ENCODE results near the gene SNAP47.
A peak's percentile ranks its signal among the peaks of the same experiment; 100 is the strongest.
"Not testable (repeated sequence)": the region's sequence is repeated elsewhere in the genome, so short reads cannot be mapped to it uniquely, and the experiment has no call there.

SNAP47 gene, protein sequence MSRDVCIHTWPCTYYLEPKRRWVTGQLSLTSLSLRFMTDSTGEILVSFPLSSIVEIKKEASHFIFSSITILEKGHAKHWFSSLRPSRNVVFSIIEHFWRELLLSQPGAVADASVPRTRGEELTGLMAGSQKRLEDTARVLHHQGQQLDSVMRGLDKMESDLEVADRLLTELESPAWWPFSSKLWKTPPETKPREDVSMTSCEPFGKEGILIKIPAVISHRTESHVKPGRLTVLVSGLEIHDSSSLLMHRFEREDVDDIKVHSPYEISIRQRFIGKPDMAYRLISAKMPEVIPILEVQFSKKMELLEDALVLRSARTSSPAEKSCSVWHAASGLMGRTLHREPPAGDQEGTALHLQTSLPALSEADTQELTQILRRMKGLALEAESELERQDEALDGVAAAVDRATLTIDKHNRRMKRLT

GRCh38 chr1:227734856-227735538 lies at the start of gene SNAP47, which contains the start of gene JMJD4:
TSS of gene SNAP47 (plus strand) at chr1:227735435. CDS start at chr1:227747737, 12,302 bp downstream.
TSS of gene JMJD4 (minus strand) at chr1:227735302. CDS start at chr1:227735273, 29 bp downstream.
- peak; percentile 93 for DNase-seq (ENCODE audit: low read depth)

DNA sequence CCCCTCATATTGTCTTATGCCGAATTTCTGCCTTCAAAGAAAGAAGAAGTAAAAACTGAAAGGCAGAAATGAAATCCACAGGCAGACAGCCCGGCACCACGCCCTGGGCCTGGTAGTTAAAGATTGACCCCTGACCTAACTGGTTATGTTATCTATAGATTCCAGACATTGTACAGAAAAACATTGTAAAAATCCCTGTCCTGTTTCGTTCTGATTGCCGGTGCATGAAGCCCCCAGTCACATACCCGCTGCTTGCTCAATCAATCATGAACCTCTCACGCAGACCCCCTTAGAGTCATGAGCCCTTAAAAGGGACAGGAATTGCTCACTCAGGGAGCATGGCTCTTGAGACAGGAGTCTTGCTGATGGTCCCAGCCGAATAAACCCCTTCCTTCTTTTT lies 49.4 kb upstream of the SNAP47 start:
- DNase-seq (ENCODE audit: low read depth), result no peak

GRCh38 chr1:227697321-227697864 lies 37.8 kb upstream of the SNAP47 start:
- no peak for DNase-seq (ENCODE audit: low read depth)

GRCh38 chr1:227701631-227702030 lies 33.6 kb upstream of the SNAP47 start:
- DNase-seq (ENCODE audit: low read depth), result not testable (repeated sequence)

DNA sequence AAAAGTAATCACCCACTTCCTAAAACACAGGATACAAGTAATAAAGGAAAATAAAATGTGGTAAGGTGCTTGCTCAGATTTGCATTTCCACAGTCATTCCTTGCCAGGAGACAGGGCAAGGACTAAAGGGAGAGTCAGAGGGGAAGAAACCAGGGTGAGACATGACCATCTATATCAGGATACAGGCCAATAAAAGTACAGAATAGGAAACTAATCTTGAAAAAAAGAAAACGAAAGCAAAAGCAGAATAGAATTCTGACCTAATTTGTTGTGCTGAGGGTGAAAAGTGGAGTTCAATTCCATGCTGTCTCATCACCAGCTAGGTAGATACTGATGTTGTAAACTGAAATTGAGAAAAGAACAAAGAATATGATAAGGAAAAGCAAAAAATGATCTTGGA lies 27.4 kb upstream of the SNAP47 start:
- DNase-seq (ENCODE audit: low read depth), result no peak

- DNase-seq (ENCODE audit: low read depth), result peak; percentile 21
These were observed 25.8 kb upstream of the SNAP47 start for GRCh38 chr1:227709451-227709850.

DNA sequence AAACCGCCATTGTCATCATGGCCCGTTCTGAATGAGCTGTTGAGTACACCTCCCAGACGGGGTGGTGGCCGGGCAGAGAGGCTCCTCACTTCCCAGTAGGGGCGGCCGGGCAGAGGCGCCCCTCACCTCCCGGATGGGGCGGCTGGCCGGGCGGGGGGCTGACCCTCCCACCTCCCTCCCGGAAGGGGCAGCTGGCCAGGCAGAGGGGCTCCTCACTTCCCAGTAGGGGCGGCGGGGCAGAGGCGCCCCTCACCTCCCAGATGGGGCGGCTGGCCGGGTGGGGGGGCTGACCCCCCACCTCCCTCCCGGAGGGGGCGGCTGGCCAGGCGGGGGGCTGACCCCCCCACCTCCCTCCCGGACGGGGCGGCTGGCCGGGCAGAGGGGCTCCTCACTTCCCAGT lies 24.8 kb upstream of the SNAP47 start:
- DNase-seq (ENCODE audit: low read depth), result not testable (repeated sequence)

DNA sequence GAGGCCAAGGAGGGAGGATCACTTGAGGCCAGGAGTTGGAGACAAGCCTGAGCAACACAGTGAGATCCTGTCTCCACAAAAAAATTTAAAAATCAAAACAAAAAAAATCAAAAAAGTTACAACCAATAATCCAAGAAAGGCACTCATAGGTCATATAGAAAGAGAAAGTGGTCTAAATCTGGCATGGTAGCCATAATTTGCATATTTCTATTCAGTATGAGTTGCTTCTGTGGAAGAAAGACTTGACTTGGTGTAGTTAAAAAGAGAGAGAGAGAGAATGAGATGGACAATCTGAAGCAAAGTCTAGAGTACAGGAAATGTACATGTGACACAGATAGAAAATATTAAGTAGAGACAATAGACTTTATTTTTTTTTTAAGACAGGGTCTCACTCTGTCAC lies 22.6 kb upstream of the SNAP47 start:
- DNase-seq (ENCODE audit: low read depth), result no peak

GRCh38 chr1:227718932-227719331 lies 16.3 kb upstream of the SNAP47 start:
- no peak for DNase-seq (ENCODE audit: low read depth)

GRCh38 chr1:227723474-227723873 lies 11.8 kb upstream of the SNAP47 start:
- no peak for DNase-seq (ENCODE audit: low read depth)

DNA sequence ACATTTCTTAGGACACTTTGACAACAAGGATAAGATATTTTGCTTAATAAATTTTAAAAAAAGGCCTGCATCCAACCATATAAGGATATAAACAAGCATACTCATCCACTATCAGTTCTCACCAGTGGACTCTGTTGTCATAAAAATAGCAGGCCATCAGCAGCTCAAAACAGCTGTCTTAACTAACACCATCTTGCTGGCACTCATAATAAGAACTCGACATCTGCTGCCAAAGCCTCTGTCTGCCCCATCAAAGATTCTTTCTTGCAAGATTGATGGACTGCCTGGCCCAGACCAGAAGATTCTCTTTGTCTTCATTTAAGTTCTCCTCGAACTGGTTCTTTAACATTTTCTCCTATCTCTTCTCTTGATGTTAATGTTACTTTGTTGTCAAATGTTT lies 10.2 kb upstream of the SNAP47 start:
- no peak for DNase-seq (ENCODE audit: low read depth)

GRCh38 chr1:227726318-227726717 lies 8.9 kb upstream of the SNAP47 start:
- no peak for DNase-seq (ENCODE audit: low read depth)

GRCh38 chr1:227726924-227727599 lies 8.2 kb upstream of the SNAP47 start:
- DNase-seq (ENCODE audit: low read depth), result no peak

DNA sequence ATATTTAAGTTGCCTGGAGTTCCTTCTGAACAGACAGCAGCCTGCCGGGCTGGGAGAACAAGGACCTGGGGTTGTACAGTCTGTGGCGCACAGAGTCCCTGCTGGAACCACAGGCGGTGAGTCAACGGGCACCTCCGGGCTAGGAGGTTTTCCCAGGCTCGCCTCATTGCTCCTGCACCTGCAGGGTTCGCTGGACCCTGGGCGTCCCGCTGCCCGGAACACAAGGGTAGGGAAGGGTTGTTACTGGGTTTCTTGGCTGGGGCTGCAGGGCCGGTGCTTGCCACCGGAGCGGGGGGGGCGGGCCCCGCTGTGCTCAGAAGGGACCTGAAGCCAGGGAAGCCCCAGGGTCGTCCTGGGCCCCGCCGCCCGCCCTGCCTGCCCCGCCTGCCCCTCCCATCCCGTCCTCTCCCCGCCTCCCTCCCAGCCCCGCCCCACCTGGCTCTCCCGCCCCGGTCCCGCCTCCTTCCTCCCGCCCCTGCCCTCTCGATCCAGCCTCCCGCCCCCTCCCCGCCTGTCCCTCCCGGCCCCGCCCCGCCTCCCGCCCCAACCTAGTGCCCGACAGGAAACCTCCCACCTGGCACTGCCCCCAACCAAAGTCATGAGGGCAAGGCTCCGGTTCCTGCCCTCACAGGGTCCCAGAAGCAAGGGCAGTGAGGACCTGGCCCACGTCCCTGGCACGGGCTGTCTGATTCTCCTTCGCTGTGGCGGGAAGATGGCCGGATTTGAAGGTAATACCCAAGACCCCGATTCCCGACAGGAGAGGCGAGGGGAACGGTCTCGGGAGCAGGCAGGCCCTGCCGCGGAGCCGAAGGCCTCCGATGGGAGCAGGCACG lies 7.0 kb upstream of the SNAP47 start:
- DNase-seq (ENCODE audit: low read depth), result peak; percentile 75

GRCh38 chr1:227728892-227729143 lies 6.4 kb upstream of the SNAP47 start:
- no peak for DNase-seq (ENCODE audit: low read depth)

- no peak for DNase-seq (ENCODE audit: low read depth)
These were observed 5.9 kb upstream of the SNAP47 start for GRCh38 chr1:227729144-227729880.

- peak; percentile 74 for DNase-seq (ENCODE audit: low read depth)
These were observed 5.2 kb upstream of the SNAP47 start for GRCh38 chr1:227729881-227730629.

GRCh38 chr1:227730630-227731151 lies 4.5 kb upstream of the SNAP47 start:
- DNase-seq (ENCODE audit: low read depth), result no peak

GRCh38 chr1:227731241-227731677 lies 4.0 kb upstream of the SNAP47 start:
- DNase-seq (ENCODE audit: low read depth), result no peak

All from ELR (cell line).